SK-N-MC (cell line): Measurements from ENCODE around the gene KCNQ4.

Experiments used
- EZH2 ChIP-seq: fragments of 200-600 bp; sonication (generic); IDR thresholded peaks from one replicate; pipeline ENCODE4 v1.6.1; 2017; ENCODE audit warnings: antibody characterized with exemption
- FOXP2 ChIP-seq: optimal IDR thresholded peaks from 2 replicates; pipeline ENCODE3; 2011; ENCODE audit warnings: mild to moderate bottlenecking, moderate library complexity; ENCODE audit not compliant: insufficient read depth; ENCODE audit errors: extremely low read length, control extremely low read depth
- POLR2AphosphoS5 ChIP-seq: IDR thresholded peaks from 2 replicates; pipeline ENCODE4 v1.6.1; 2012; ENCODE audit warnings: mild to moderate bottlenecking, low read depth, low read length, borderline replicate concordance

- no peak for TF ChIP-seq EZH2
- no peak for TF ChIP-seq POLR2AphosphoS5
- TF ChIP-seq FOXP2 = no peak
Observed at GRCh38 chr1:40803447-40803846, 19.9 kb downstream of the KCNQ4 start.
